Stimulated activated CD8-positive, alpha-beta memory T cell treated with anti-CD3 and anti-CD28 coated beads, Interleukin-4, amount 100 ng/mL, for 24 hours (primary cell): ENCODE measurements around the gene ZBTB20.

Experiments
- DNase-seq: peaks from one replicate; pipeline ENCODE4 v3.0.0-alpha.2; 2020; ENCODE audit warnings: low read depth

The ZBTB20 gene

GRCh38 chr3:114441386-114441785 is 705.7 kb downstream of the ZBTB20 start:
- no peak for DNase-seq

- DNase-seq = no peak
Measured at GRCh38 chr3:114440700-114441099, 706.4 kb downstream of the ZBTB20 start.

- DNase-seq = no peak
Measured at GRCh38 chr3:114439284-114439683, 707.8 kb downstream of the ZBTB20 start.

GRCh38 chr3:114437897-114438296 is 709.2 kb downstream of the ZBTB20 start:
- DNase-seq = no peak

- DNase-seq = no peak
Measured at GRCh38 chr3:114436182-114436581, 710.9 kb downstream of the ZBTB20 start.

- DNase-seq = no peak
Measured at GRCh38 chr3:114435386-114436115, 711.5 kb downstream of the ZBTB20 start.

- no peak for DNase-seq
Measured at GRCh38 chr3:114432310-114432709, 714.8 kb downstream of the ZBTB20 start.

GRCh38 chr3:114428044-114428595 is 719.0 kb downstream of the ZBTB20 start:
- DNase-seq = no peak

- DNase-seq = no peak
Measured at GRCh38 chr3:114427285-114428043, 719.6 kb downstream of the ZBTB20 start.

GRCh38 chr3:114424337-114424736 is 722.8 kb downstream of the ZBTB20 start:
- DNase-seq = no peak

GRCh38 chr3:114421204-114421603 is 725.9 kb downstream of the ZBTB20 start:
- no peak for DNase-seq

GRCh38 chr3:114420072-114420471 is 727.0 kb downstream of the ZBTB20 start:
- DNase-seq = no peak

- no peak for DNase-seq
Measured at GRCh38 chr3:114418724-114419543, 728.2 kb downstream of the ZBTB20 start.

- no peak for DNase-seq
Measured at GRCh38 chr3:114418107-114418506, 729.0 kb downstream of the ZBTB20 start.

- no peak for DNase-seq
Measured at GRCh38 chr3:114417675-114418074, 729.4 kb downstream of the ZBTB20 start.

- no peak for DNase-seq
Measured at GRCh38 chr3:114417265-114417664, 729.8 kb downstream of the ZBTB20 start.

- no peak for DNase-seq
Measured at GRCh38 chr3:114411811-114412803, 735.0 kb downstream of the ZBTB20 start.

GRCh38 chr3:114411190-114411668 is 735.9 kb downstream of the ZBTB20 start:
- DNase-seq = no peak

GRCh38 chr3:114408736-114409670 is 738.1 kb downstream of the ZBTB20 start:
- DNase-seq = no peak

GRCh38 chr3:114406922-114407321 is 740.2 kb downstream of the ZBTB20 start:
- DNase-seq = no peak
